HG03439 (cell line): ENCODE results near the gene RPN2.

Source experiments
- ATAC-seq: cut with Tn5 transposase; IDR thresholded peaks from one replicate; pipeline ENCODE4 v1.9.1; 2021; ENCODE audit warnings: mild to moderate bottlenecking, moderate library complexity; ENCODE audit not compliant: unreplicated experiment

The RPN2 gene

DNA sequence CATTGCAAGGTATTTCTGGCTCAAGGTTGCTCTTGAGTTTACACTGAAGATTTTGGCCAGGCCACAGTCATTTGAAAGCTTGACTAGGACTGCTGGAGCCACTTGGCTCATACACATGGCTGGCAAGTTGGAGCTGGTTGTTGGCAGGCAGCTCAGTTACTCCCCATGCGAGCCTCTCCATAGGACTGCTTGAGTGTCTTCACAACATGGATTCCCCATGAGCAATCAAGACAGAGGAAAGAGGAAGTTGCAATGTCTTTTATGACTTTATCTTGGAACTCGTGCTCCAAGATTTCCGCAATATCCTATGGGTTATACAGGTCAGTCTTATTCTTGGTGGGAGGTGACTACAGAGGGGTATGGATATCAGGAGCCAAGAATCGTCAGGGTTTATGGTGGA, 109.0 kb downstream of the RPN2 start:
- no peak for ATAC-seq

GRCh38 chr20:37290158-37290810, 111.2 kb downstream of the RPN2 start:
- no peak for ATAC-seq
